Islet of Langerhans (tissue), 1 donor: ENCODE results near the gene SHMT2.

Source experiments
- FAIRE-seq: peaks from one replicate; lab custom pipeline; 2011; peaks lifted over from hg19 to GRCh38; lab: Jason Lieb, UNC

SHMT2 gene

GRCh38 chr12:57215065-57215464, 14.4 kb upstream of the SHMT2 start:
- no peak for FAIRE-seq

- FAIRE-seq: no peak
Measured at GRCh38 chr12:57215668-57216013, 13.9 kb upstream of the SHMT2 start.

GRCh38 chr12:57216014-57216911, 13.2 kb upstream of the SHMT2 start, which contains the start of gene NXPH4:
NXPH4 (plus strand) TSS chr12:57216794; CDS start chr12:57216970, 176 bp downstream.
- no peak for FAIRE-seq

GRCh38 chr12:57216921-57217879, 12.3 kb upstream of the SHMT2 start:
- no peak for FAIRE-seq

GRCh38 chr12:57218030-57218853, 11.3 kb upstream of the SHMT2 start:
- no peak for FAIRE-seq

GRCh38 chr12:57219205-57219992, 10.1 kb upstream of the SHMT2 start:
- no peak for FAIRE-seq

- no peak for FAIRE-seq
Measured at GRCh38 chr12:57219993-57220754, 9.3 kb upstream of the SHMT2 start.

GRCh38 chr12:57220770-57221168, 8.7 kb upstream of the SHMT2 start:
- FAIRE-seq: no peak

GRCh38 chr12:57221169-57221917, 8.2 kb upstream of the SHMT2 start:
- FAIRE-seq: no peak

GRCh38 chr12:57222286-57223190, 7.0 kb upstream of the SHMT2 start:
- no peak for FAIRE-seq

GRCh38 chr12:57223191-57224165, 6.0 kb upstream of the SHMT2 start:
- FAIRE-seq: no peak

- FAIRE-seq: no peak
Measured at GRCh38 chr12:57224278-57224972, 5.1 kb upstream of the SHMT2 start.

GRCh38 chr12:57224973-57225679, 4.4 kb upstream of the SHMT2 start:
- FAIRE-seq: no peak

- no peak for FAIRE-seq
Measured at GRCh38 chr12:57225680-57226210, 3.8 kb upstream of the SHMT2 start.

GRCh38 chr12:57226588-57227314, 2.8 kb upstream of the SHMT2 start:
- FAIRE-seq: no peak
